K562 (cell line): ENCODE measurements around the gene SERPINE2. TPM values are rescaled to one million over a fixed set of nuclear protein-coding genes. Genes with fewer than 3 reads are reported as not detected.

Source experiments
- ATAC-seq: fragments of 200-7000 bp; cut with Tn5 transposase; 3 replicates; pipeline ENCODE4 v1.9.1; 2020; ENCODE audit warnings: moderate library complexity
- BruUV-seq: library from RNA; stranded (reverse); fragments of 400-500 nt; replicated peaks from 2 replicates; lab custom pipeline; 2021; lab: Mats Ljungman, UMichigan
- CTCF ChIA-PET: fragments of 300-600 bp; formaldehyde crosslinking; extraction: SDS; loops from one replicate; lab custom pipeline; 2021; ENCODE audit warnings: low intra/inter-chr PET ratio; lab: Yijun Ruan, JAX
- POLR2A ChIA-PET: fragments of 300-600, 350-650 bp; sonication (Branson Sonifier 250); formaldehyde crosslinking; extraction: SDS; loops from one replicate; lab custom pipeline; 2021; ENCODE audit warnings: antibody characterized with exemption, inconsistent platforms; lab: Yijun Ruan, JAX
- DNase-seq, 4 experiments: peaks; one replicate each; pipeline versions ENCODE4 v3.0.0 to v3.0.0-alpha.2; 2011 to 2018; ENCODE audit warnings: low spot score in 3 of 4, mixed read lengths in 3 of 4; ENCODE audit errors: extremely low read depth in 1 of 4
- FAIRE-seq: peaks from 2 replicates; lab custom pipeline; 2011; peaks lifted over from hg19 to GRCh38; lab: Jason Lieb, UNC
- H2AFZ ChIP-seq: 2 replicates; pipeline ENCODE4 v1.6.0; 2011; ENCODE audit warnings: low read depth, low read length, control low read depth, inconsistent platforms
- H3K27ac ChIP-seq: fragments of 200-600 bp; 3 replicates; pipeline ENCODE4 v1.8.0; 2011; ENCODE audit warnings: low read depth, mild to moderate bottlenecking, control low read depth, inconsistent platforms, low read length, moderate library complexity, mixed read lengths; ENCODE audit errors: extremely low read depth
- H3K27me3 ChIP-seq, 2 experiments: fragments of 300-600 bp in 1 of 2; 2 replicates in 1 of 2; 3 replicates in 1 of 2; pipeline versions ENCODE4 v1.6.0 to v1.8.0; 2011; ENCODE audit warnings: inconsistent platforms in 2 of 2, low read length in 2 of 2, mild to moderate bottlenecking in 1 of 2, mixed read lengths in 1 of 2, moderate library complexity in 1 of 2; ENCODE audit not compliant: control insufficient read depth in 2 of 2, insufficient read depth in 2 of 2
- H3K36me3 ChIP-seq: fragments of 300-600 bp; 3 replicates; pipeline ENCODE4 v1.8.0; 2011; ENCODE audit warnings: mild to moderate bottlenecking, low read length, inconsistent platforms; ENCODE audit not compliant: control insufficient read depth, insufficient read depth
- H3K4me1 ChIP-seq, 2 experiments: fragments of 200-600 bp in 1 of 2; replicated peaks in 1 of 2; 2 replicates in 1 of 2; 3 replicates in 1 of 2; pipeline versions ENCODE4 v1.5.1 to v1.8.0; 2011; ENCODE audit warnings: inconsistent platforms in 2 of 2, low read length in 2 of 2, mild to moderate bottlenecking in 1 of 2, mixed read lengths in 1 of 2, moderate library complexity in 1 of 2; ENCODE audit not compliant: control insufficient read depth in 2 of 2, insufficient read depth in 2 of 2
- H3K4me2 ChIP-seq: 2 replicates; pipeline ENCODE4 v1.6.1; 2011; ENCODE audit warnings: low read length, control low read depth, inconsistent platforms, mixed read lengths; ENCODE audit not compliant: insufficient read depth
- H3K4me3 ChIP-seq: fragments of 200-600 bp; sonication (generic), shearing (Covaris generic); 2 replicates; pipeline ENCODE4 v1.5.1; 2016; ENCODE audit warnings: control low read depth, inconsistent platforms
- H3K79me2 ChIP-seq: fragments of 200-600 bp; 3 replicates; pipeline ENCODE4 v1.8.0; 2011; ENCODE audit warnings: low read length, inconsistent platforms; ENCODE audit not compliant: control insufficient read depth, insufficient read depth
- H3K9ac ChIP-seq, 2 experiments: 2 replicates each; pipeline versions ENCODE4 v1.6.0 to v1.6.1; 2011; ENCODE audit warnings: low read depth in 2 of 2, low read length in 2 of 2, control low read depth in 1 of 2, inconsistent platforms in 1 of 2, mild to moderate bottlenecking in 1 of 2, mixed read lengths in 1 of 2; ENCODE audit not compliant: insufficient read depth in 1 of 2
- H3K9me1 ChIP-seq: one replicate; pipeline ENCODE4 v1.6.0; 2011; ENCODE audit warnings: inconsistent platforms, mild to moderate bottlenecking, low read length, moderate library complexity; ENCODE audit not compliant: control insufficient read depth, insufficient read depth
- H3K9me3 ChIP-seq: replicated peaks from 2 replicates; pipeline ENCODE4 v1.5.1; 2011; ENCODE audit warnings: low read depth, low read length, inconsistent platforms; ENCODE audit not compliant: control insufficient read depth, insufficient read depth
- H4K20me1 ChIP-seq: replicated peaks from 2 replicates; pipeline ENCODE4 v1.6.1; 2011; ENCODE audit warnings: low read length, inconsistent platforms, mixed read lengths; ENCODE audit not compliant: control insufficient read depth, insufficient read depth
- CBX2 ChIP-seq: fragments of 200-600 bp; sonication (generic); IDR thresholded peaks from one replicate; pipeline ENCODE4 v1.6.1; 2012; ENCODE audit warnings: mild to moderate bottlenecking, low read length, inconsistent platforms; ENCODE audit not compliant: insufficient read depth, poor library complexity, severe bottlenecking
- EZH2 ChIP-seq: IDR thresholded peaks from 2 replicates; pipeline ENCODE4 v1.6.1; 2012; ENCODE audit warnings: low read depth, mild to moderate bottlenecking, inconsistent platforms, low read length, borderline replicate concordance
- NELFE ChIP-seq: IDR thresholded peaks from 2 replicates; pipeline ENCODE4 v1.6.1; 2011; ENCODE audit warnings: mild to moderate bottlenecking; ENCODE audit not compliant: insufficient read depth, insufficient read length
- NFE2L1 ChIP-seq: fragments of 450-650 bp; IDR thresholded peaks from 2 replicates; pipeline ENCODE4 v1.6.1; 2016; ENCODE audit warnings: missing genetic modification characterization, low read depth, mild to moderate bottlenecking, missing compliant biosample characterization, moderate library complexity, borderline replicate concordance
- NFRKB ChIP-seq: fragments of 450-650 bp; IDR thresholded peaks from 2 replicates; pipeline ENCODE4 v1.6.1; 2016; ENCODE audit warnings: low read depth
- RBM17 ChIP-seq: fragments of 200-400 bp; formaldehyde crosslinking; IDR thresholded peaks from 2 replicates; pipeline ENCODE4 v1.6.1; 2017; ENCODE audit warnings: low read depth, mild to moderate bottlenecking, low read length, borderline replicate concordance
- SIRT6 ChIP-seq: IDR thresholded peaks from one replicate; pipeline ENCODE4 v1.6.1; 2012; ENCODE audit warnings: low read depth, mild to moderate bottlenecking, control low read depth, inconsistent platforms, low read length, moderate library complexity
- SLC30A9 ChIP-seq: fragments of 250-450 bp; sonication (Bioruptor Pico); IDR thresholded peaks from 2 replicates; pipeline ENCODE4 v1.8.0; 2022; ENCODE audit warnings: mild to moderate bottlenecking, moderate library complexity
- ZKSCAN3 ChIP-seq: fragments of 250-450 bp; sonication (Bioruptor Pico); IDR thresholded peaks from 2 replicates; pipeline ENCODE4 v1.4.0; 2020
- ZNF507 ChIP-seq: conservative IDR thresholded peaks from 2 replicates; pipeline ENCODE4 v1.6.1; 2017; ENCODE audit warnings: missing genetic modification characterization, missing compliant biosample characterization
- ZNF551 ChIP-seq: fragments of 250-450 bp; sonication (Bioruptor Pico); IDR thresholded peaks from 2 replicates; pipeline ENCODE4 v1.5.0; 2021; ENCODE audit warnings: mild to moderate bottlenecking, moderate library complexity
- WGBS: fragments of 100-300 bp; shearing (Covaris generic); methylation state at CpG from one replicate; pipeline ENCODE4 v1.1.6; 2016; ENCODE audit warnings: low coverage, mixed read lengths; ENCODE audit not compliant: insufficient coverage; ENCODE audit errors: missing lambda C conversion rate; 5-methylcytosine and 5-hydroxymethylcytosine counted together
- in situ Hi-C: fragments of 300-500 bp; cut with MboI; formaldehyde crosslinking; loops from 4 replicates; pipeline ENCODE4 v1.15.0; 2018; ENCODE audit warnings: inconsistent platforms, mixed read lengths
- intact Hi-C: fragments of 100-400 bp; cut with micrococcal nuclease; formaldehyde crosslinking; loops from 2 replicates; pipeline ENCODE4 v1.14.2; 2022
- polyA plus RNA-seq, 8 experiments: library from polyadenylated mRNA; depleted of rRNA in 4 of 8; stranded (reverse) in 5 of 8; unstranded in 3 of 8; fragments of >200 nt; fragmentation: Nextera tagmentation in 2 of 8; fragmentation: Illumina TruSeq in 1 of 8; extraction: Ambion mirVana in 2 of 8; extraction: Trizol in 1 of 8; gene quantifications; 2 replicates each; pipeline versions ENCODE4 v1.2.1 to v1.2.3, GENCODE V29; 2011 to 2014; ENCODE audit warnings: inconsistent platforms in 1 of 8, missing spikeins in 1 of 8
- total RNA-seq, 7 experiments: library from RNA; depleted of rRNA in 6 of 7; stranded (reverse); fragments of >200 nt in 6 of 7; fragmentation: Illumina TruSeq in 2 of 7; extraction: Trizol in 2 of 7; gene quantifications; 2 replicates each; pipeline versions ENCODE4 v1.2.1 to v1.2.3, GENCODE V29; 2011 to 2021; ENCODE audit warnings: low replicate concordance in 1 of 7
- TF ChIP-seq, protein P1 (sequence below), 2 experiments: fragments of 250-450 bp in 1 of 2; fragments of 450-650 bp in 1 of 2; sonication (Bioruptor Pico) in 1 of 2; IDR thresholded peaks; 2 replicates each; pipeline versions ENCODE4 v1.6.1 to v1.8.0; 2016 to 2021; ENCODE audit warnings: mild to moderate bottlenecking in 2 of 2, moderate library complexity in 2 of 2, missing compliant biosample characterization in 1 of 2, missing genetic modification characterization in 1 of 2
- TF ChIP-seq, protein P2 (sequence below): fragments of 250-450 bp; sonication (Bioruptor Pico); IDR thresholded peaks from 2 replicates; pipeline ENCODE4 v1.8.0; 2021; ENCODE audit warnings: moderate library complexity, mild to moderate bottlenecking, inconsistent platforms

SERPINE2 gene
- total and polyA plus RNA-seq, 9 of the 15 experiments (the other 6 are each of a cell fraction or from before 2014, with no cell fraction given), result 0.03 to 0.16 (median 0.13) TPM; not detected in 6

DNA sequence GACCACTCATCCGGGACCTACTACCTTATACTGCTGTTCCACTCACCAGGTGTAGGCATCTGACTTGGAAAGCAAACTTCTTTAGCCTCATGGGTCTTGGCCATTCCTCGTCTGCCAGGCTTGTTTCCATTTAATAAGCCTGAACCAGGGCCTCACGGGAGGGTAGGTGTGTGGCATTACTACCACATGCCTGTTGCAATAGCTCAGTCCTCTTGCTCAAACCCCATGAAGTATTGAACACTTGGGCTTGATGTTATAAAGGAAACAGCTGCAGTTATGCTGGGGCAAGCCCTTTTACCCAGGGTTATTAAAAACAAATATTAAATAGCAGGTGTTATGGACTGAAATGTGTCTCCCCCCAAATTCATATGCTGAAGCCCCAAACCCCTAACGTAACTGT is 60.6 kb downstream of the SERPINE2 start:
- FAIRE-seq (no peak), DNase-seq (no peak)
- H3K9me1 ChIP-seq, result no peaks in the 10 kb centered on the region
- no peak overlapping the region for H3K4me2 ChIP-seq
- H4K20me1 ChIP-seq, result no peaks in the 10 kb centered on the region
- CTCF ChIA-PET, result no interaction called here
- WGBS, result 3% methylated on average over 4 of the region's 4 CpGs
- POLR2A ChIA-PET, result interaction anchor here (0.7 kb wide), 1 partner anchor 479 kb away, joined by 3 read pairs; no protein-coding TSS in a partner anchor
- in situ Hi-C loops, result no loop called here
- H3K4me3 ChIP-seq, result no peak overlapping the region
- H3K27ac ChIP-seq, result no peak overlapping the region
- H3K9ac ChIP-seq, result no peak overlapping the region
- no peak for TF ChIP-seq ZNF551 (CRISPR knock-in tag)
- TF ChIP-seq, all 486 proteins: peak for 0
- H3K27me3 ChIP-seq, result peaks cover 0 to 14% of the 10 kb centered on the region in 2 experiments; a peak in 3 of 5 replicates
- ATAC-seq, result no peak
- H3K79me2 ChIP-seq, result no peaks in the 10 kb centered on the region
- BruUV-seq, result no TSS peak
- intact Hi-C loops, result loop anchor here (10.0 kb wide), 2 partner anchors 376 to 1026 kb away; no protein-coding TSS in a partner anchor
- no peaks in the 10 kb centered on the region for H3K9me3 ChIP-seq
- no peak overlapping the region for H2AFZ ChIP-seq
- no peaks in the 10 kb centered on the region for H3K4me1 ChIP-seq
- H3K36me3 ChIP-seq, result no peaks in the 10 kb centered on the region

DNA sequence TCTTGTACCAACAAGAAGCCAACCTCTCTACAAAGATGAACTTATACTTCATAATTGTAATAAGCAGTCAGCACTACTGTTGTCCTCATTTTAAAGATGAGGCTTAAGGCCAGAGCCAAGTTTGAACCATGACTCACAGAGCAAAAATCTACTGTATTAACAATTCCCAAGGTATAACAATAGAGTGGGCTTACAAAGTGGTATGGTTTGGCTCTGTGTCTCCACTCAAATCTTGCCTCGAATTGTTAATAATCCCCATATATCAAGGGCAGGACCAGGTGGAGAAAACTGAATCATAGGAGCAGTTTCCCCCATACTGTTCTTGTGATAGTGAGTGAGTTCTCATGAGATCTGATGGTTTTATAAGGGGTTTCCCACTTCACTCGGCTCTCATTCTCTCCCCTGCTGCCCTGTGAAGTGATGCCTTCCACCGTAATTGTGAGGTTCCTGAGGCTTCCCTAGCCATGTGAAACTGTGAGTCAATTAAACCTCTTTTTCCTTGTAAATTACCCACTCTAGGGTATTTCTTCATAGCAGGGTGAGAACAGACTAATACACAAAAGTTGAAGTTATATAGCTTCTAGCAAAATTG is 62.4 kb downstream of the SERPINE2 start:
- H3K9me3 ChIP-seq, result no peaks in the 10 kb centered on the region
- no peaks in the 10 kb centered on the region for H3K4me1 ChIP-seq
- FAIRE-seq, result no peak
- WGBS, result 3% methylated on average over 3 of the region's 3 CpGs
- no TSS peak for BruUV-seq
- no peaks in the 10 kb centered on the region for H3K36me3 ChIP-seq
- ChIA-PET POLR2A (no interaction called here), CTCF (no interaction called here)
- peaks cover 0 to 14% of the 10 kb centered on the region in 2 experiments; a peak in 3 of 5 replicates for H3K27me3 ChIP-seq
- H3K4me3 ChIP-seq, result no peak overlapping the region
- intact Hi-C loops, result loop anchor here (10.0 kb wide), 2 partner anchors 378 to 1028 kb away; no protein-coding TSS in a partner anchor
- no peak overlapping the region for H3K4me2 ChIP-seq
- H2AFZ ChIP-seq, result no peak overlapping the region
- H4K20me1 ChIP-seq, result no peaks in the 10 kb centered on the region
- no peak overlapping the region for H3K27ac ChIP-seq
- in situ Hi-C loops, result no loop called here
- H3K9me1 ChIP-seq, result no peaks in the 10 kb centered on the region
- no peak for DNase-seq
- no peaks in the 10 kb centered on the region for H3K79me2 ChIP-seq
- H3K9ac ChIP-seq, result no peak overlapping the region
- no peak for ATAC-seq
- TF ChIP-seq NFE2L1 (tag), result no peak
- TF ChIP-seq, protein P1, sequence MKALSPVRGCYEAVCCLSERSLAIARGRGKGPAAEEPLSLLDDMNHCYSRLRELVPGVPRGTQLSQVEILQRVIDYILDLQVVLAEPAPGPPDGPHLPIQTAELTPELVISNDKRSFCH (CRISPR knock-in tag; IDR thresholded peaks at IDR 0.05), result no peak
- TF ChIP-seq, protein P1 (tag; IDR thresholded peaks at IDR 0.05), result no peak
- TF ChIP-seq CBX2, result no peak
- TF ChIP-seq ZNF507 (tag), result no peak
- TF ChIP-seq, protein P2, sequence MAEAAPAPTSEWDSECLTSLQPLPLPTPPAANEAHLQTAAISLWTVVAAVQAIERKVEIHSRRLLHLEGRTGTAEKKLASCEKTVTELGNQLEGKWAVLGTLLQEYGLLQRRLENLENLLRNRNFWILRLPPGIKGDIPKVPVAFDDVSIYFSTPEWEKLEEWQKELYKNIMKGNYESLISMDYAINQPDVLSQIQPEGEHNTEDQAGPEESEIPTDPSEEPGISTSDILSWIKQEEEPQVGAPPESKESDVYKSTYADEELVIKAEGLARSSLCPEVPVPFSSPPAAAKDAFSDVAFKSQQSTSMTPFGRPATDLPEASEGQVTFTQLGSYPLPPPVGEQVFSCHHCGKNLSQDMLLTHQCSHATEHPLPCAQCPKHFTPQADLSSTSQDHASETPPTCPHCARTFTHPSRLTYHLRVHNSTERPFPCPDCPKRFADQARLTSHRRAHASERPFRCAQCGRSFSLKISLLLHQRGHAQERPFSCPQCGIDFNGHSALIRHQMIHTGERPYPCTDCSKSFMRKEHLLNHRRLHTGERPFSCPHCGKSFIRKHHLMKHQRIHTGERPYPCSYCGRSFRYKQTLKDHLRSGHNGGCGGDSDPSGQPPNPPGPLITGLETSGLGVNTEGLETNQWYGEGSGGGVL (CRISPR knock-in tag), result no peak
- TF ChIP-seq SLC30A9 (CRISPR knock-in tag), result no peak
- TF ChIP-seq SIRT6, result no peak
- no peak for TF ChIP-seq RBM17
- no peak for TF ChIP-seq NELFE
- TF ChIP-seq NFRKB, result no peak
- TF ChIP-seq ZKSCAN3 (CRISPR knock-in tag), result no peak
- TF ChIP-seq EZH2, result no peak
